Measurements from ENCODE around the gene CTNNB1.

The CTNNB1 gene

DNA sequence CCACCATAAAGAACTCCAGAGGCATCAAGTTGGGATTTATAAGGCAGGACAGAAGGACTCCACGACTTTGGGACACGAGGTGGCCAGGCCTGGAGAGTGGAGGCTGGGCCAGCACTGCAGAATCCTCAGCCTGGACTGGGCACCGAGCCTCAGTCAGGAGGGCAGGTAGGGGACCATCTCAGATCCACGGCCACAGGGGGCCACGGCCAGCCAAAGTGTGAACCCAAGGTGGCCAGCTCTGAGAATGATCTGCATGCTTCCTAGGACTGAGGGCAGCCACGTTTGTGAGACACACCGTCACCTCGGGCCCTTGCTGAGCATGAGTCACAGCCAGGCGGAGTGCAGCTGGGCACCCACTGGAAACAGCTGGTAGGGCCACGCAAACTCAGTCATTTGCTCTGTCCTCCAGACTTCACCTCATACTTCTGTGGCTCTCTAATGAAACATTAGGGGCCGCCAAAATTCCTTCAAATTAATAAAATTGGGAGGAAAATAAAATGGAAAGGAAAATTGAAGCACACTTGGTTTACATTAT is 65.8 kb downstream of the CTNNB1 start:
- POLR2A ChIA-PET, result no interaction called here
- CTCF ChIA-PET, result no interaction called here
- no peak for DNase-seq (ENCODE audit: extremely low spot score)
- TF ChIP-seq, protein P1, sequence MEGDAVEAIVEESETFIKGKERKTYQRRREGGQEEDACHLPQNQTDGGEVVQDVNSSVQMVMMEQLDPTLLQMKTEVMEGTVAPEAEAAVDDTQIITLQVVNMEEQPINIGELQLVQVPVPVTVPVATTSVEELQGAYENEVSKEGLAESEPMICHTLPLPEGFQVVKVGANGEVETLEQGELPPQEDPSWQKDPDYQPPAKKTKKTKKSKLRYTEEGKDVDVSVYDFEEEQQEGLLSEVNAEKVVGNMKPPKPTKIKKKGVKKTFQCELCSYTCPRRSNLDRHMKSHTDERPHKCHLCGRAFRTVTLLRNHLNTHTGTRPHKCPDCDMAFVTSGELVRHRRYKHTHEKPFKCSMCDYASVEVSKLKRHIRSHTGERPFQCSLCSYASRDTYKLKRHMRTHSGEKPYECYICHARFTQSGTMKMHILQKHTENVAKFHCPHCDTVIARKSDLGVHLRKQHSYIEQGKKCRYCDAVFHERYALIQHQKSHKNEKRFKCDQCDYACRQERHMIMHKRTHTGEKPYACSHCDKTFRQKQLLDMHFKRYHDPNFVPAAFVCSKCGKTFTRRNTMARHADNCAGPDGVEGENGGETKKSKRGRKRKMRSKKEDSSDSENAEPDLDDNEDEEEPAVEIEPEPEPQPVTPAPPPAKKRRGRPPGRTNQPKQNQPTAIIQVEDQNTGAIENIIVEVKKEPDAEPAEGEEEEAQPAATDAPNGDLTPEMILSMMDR (IDR thresholded peaks at IDR 0.05; ENCODE audit: control extremely low read depth, extremely low read depth, low read depth, missing control alignments), result no peak

DNA sequence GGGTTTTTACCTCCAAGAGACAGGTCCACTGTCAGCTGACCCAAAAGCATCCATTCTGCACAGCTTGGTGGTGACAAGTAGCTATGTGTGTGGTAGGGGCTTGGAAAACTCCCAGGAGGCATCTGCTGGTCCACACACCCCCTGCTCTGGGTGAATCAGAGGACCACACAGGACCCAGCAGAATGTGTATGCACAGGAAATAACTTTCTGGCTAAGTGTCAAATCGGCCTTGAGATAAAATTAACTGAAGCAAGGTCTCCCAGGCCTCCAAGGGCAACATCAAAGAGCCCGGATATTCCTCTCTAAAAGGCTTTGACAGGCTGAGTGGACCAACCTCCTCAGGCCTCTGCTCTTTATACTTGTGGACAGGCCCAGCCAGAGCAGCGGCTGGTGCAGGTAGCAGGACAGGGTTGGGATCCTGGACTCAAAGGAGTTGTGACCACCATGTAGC is 66.5 kb downstream of the CTNNB1 start:
- DNase-seq (ENCODE audit: extremely low spot score), result no peak
- ChIA-PET CTCF (no interaction called here), POLR2A (no interaction called here)
- TF ChIP-seq, protein P1 (IDR thresholded peaks at IDR 0.05; ENCODE audit: control extremely low read depth, extremely low read depth, low read depth, missing control alignments), result no peak

DNA sequence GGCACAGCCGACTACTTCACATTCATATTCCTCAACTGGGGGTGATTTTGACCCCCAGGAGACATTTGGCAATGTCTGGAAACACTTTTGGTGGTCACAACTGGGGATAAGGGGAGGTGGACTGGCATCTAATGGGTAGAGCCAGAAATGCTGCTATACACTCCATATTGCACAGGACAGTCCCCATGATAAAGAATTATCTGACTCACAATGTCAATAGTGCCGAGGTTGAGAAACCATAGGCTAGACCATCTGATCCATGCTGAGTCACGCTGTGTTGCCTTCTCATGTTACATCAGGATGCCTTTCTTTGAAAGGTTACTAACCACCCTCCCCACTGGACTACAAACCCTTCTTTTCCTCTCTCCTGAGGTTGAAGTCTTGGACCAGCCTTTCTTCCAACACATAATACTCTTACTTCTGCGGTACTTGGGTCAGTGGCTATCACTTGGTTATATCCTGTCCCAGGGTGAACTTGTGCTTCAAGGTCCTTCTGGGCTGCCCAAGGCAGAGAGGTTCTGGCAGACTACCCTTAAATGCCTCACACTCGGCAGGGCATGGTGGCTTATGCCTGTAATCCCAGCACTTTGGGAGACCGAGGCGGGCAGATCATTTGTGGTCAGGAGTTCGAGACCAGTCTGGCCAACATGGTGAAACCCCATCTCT is 68.8 kb downstream of the CTNNB1 start:
- TF ChIP-seq, protein P1 (IDR thresholded peaks at IDR 0.05; ENCODE audit: control extremely low read depth, extremely low read depth, low read depth, missing control alignments), result no peak
- ChIA-PET CTCF (no interaction called here), POLR2A (interaction anchor here (0.7 kb wide), 1 partner anchor 29 kb away, joined by 9 read pairs; no protein-coding TSS in a partner anchor)
- DNase-seq (ENCODE audit: extremely low spot score), result no peak

- no peak for DNase-seq (ENCODE audit: extremely low spot score)
- ChIA-PET CTCF (no interaction called here), POLR2A (no interaction called here)
- TF ChIP-seq, protein P1 (IDR thresholded peaks at IDR 0.05; ENCODE audit: control extremely low read depth, extremely low read depth, low read depth, missing control alignments), result no peak
Observed at GRCh38 chr3:41272667-41273066, 73.4 kb downstream of the CTNNB1 start.

GRCh38 chr3:41274944-41275668 is 75.8 kb downstream of the CTNNB1 start:
- ChIA-PET CTCF (no interaction called here), POLR2A (no interaction called here)
- TF ChIP-seq, protein P1 (IDR thresholded peaks at IDR 0.05; ENCODE audit: control extremely low read depth, extremely low read depth, low read depth, missing control alignments), result no peak
- DNase-seq (ENCODE audit: extremely low spot score), result no peak

DNA sequence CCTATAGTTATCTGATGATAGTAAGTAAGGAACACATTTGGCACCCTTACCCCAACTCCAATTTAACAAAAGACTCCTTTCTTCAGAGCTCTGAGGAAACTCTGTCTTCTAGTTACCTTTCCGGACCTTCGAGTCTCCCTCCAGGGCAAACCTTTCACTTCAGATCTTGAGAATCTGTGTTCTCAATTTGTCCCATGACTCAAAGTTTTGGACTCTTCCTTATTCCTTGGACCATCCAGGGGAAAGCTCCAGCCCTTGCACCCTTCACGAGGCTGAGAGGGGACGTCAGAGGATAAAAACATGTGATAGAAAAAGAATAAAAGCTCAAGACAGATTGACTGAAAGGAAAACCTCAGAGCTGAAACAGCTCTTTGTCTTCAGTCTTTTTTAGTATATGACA is 76.9 kb downstream of the CTNNB1 start:
- no peak for DNase-seq (ENCODE audit: extremely low spot score)
- ChIA-PET CTCF (no interaction called here), POLR2A (no interaction called here)
- TF ChIP-seq, protein P1 (IDR thresholded peaks at IDR 0.05; ENCODE audit: control extremely low read depth, extremely low read depth, low read depth, missing control alignments), result no peak

Measured in GM10248 (cell line).